Measurements from ENCODE around the gene ZBTB4.

DNA sequence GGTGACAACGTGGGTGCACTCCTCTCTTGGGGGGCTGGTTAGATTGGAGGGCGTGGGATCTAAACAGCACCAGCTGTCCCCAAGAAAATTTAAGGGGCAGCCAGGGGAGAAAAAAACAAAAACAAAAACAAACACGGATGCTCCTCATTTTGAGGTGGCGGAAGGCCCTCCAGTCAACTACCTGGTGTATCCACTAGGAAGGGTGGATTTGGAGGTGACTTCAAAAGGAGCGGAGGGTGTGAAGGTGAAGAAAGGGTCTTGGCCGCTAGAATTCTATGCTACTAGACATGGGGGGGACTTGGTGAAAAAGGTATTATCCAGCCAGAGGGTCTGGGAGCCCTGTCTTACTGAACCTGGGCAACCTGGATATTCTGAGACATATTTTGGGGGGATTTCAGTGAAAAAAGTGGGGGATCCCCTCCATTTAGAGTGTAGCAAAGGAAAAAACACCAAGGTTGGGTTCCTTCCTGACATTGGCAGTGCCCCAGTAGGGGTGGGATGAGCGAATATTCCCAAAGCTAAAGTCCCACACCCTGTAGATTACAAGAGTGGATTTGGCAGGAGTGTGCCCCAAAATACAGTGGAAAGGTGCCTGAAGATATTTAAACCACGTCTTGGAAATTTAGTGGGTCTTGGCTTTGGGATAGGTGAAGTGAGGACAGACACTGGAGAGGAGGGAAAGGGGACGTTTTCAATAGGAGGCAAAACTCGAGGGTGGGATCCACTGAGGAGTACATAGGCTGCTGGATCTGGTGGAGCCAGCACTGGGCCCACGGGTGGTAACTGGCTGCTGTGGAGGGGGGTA is 40.6 kb downstream of the ZBTB4 start:
- TF ChIP-seq, protein P1, sequence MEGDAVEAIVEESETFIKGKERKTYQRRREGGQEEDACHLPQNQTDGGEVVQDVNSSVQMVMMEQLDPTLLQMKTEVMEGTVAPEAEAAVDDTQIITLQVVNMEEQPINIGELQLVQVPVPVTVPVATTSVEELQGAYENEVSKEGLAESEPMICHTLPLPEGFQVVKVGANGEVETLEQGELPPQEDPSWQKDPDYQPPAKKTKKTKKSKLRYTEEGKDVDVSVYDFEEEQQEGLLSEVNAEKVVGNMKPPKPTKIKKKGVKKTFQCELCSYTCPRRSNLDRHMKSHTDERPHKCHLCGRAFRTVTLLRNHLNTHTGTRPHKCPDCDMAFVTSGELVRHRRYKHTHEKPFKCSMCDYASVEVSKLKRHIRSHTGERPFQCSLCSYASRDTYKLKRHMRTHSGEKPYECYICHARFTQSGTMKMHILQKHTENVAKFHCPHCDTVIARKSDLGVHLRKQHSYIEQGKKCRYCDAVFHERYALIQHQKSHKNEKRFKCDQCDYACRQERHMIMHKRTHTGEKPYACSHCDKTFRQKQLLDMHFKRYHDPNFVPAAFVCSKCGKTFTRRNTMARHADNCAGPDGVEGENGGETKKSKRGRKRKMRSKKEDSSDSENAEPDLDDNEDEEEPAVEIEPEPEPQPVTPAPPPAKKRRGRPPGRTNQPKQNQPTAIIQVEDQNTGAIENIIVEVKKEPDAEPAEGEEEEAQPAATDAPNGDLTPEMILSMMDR (IDR thresholded peaks at IDR 0.05) = no peak
- no peak for TF ChIP-seq POLR2A (IDR thresholded peaks at IDR 0.05)
